Karpas-422 (cell line): ENCODE results near the gene SLC22A23. TPM values are rescaled to one million over a fixed set of nuclear protein-coding genes. Genes with fewer than 3 reads are reported as not detected.

Source experiments
- DNase-seq: peaks from one replicate; pipeline ENCODE4 v3.0.0-alpha.2; 2015
- H2AFZ ChIP-seq: fragments of 200-600 bp; sonication (generic); 2 replicates; pipeline ENCODE4 v1.6.1; 2014; ENCODE audit warnings: antibody characterized with exemption, low read length, mixed read lengths
- H3K27ac ChIP-seq: fragments of 200-600 bp; sonication (generic); 2 replicates; pipeline ENCODE4 v1.5.1; 2014; ENCODE audit warnings: mild to moderate bottlenecking, low read length, moderate library complexity
- H3K27me3 ChIP-seq: fragments of 200-600 bp; sonication (generic); 2 replicates; pipeline ENCODE4 v1.6.1; 2014; ENCODE audit warnings: low read length, mixed read lengths
- H3K36me3 ChIP-seq: fragments of 200-600 bp; sonication (generic); 2 replicates; pipeline ENCODE4 v1.6.1; 2014; ENCODE audit warnings: low read length, mixed read lengths; ENCODE audit not compliant: insufficient read depth
- H3K4me1 ChIP-seq: fragments of 200-600 bp; sonication (generic); 2 replicates; pipeline ENCODE4 v1.6.1; 2014; ENCODE audit warnings: mild to moderate bottlenecking, low read length, mixed read lengths
- H3K4me2 ChIP-seq: fragments of 200-600 bp; sonication (generic); 2 replicates; pipeline ENCODE4 v1.6.1; 2014; ENCODE audit warnings: low read length, low read depth, mild to moderate bottlenecking; ENCODE audit not compliant: poor library complexity, severe bottlenecking
- H3K4me3 ChIP-seq: fragments of 200-600 bp; sonication (generic); 2 replicates; pipeline ENCODE4 v1.5.1; 2014; ENCODE audit warnings: mild to moderate bottlenecking, antibody characterized with exemption, low read length, mixed read lengths
- H3K79me2 ChIP-seq: fragments of 200-600 bp; sonication (generic); 2 replicates; pipeline ENCODE4 v1.6.1; 2014; ENCODE audit warnings: mild to moderate bottlenecking, low read length, mixed read lengths
- H3K9ac ChIP-seq: fragments of 200-600 bp; sonication (generic); 2 replicates; pipeline ENCODE4 v1.6.0; 2014; ENCODE audit warnings: low read length
- H3K9me2 ChIP-seq: fragments of 200-600 bp; sonication (generic), shearing (Covaris generic); replicated peaks from 2 replicates; pipeline ENCODE4 v1.6.0; 2014; ENCODE audit warnings: mild to moderate bottlenecking, low read length, moderate library complexity; ENCODE audit not compliant: insufficient read depth
- H3K9me3 ChIP-seq: fragments of 300-700, 200-600 bp; sonication (generic); 2 replicates; pipeline ENCODE4 v1.6.1; 2014; ENCODE audit warnings: low read length, mixed read lengths
- H4K20me1 ChIP-seq: fragments of 200-600 bp; sonication (generic); 2 replicates; pipeline ENCODE4 v1.6.1; 2014; ENCODE audit warnings: mild to moderate bottlenecking, antibody characterized with exemption, low read length, low read depth; ENCODE audit not compliant: insufficient read depth
- total RNA-seq: library from RNA; depleted of rRNA; stranded (reverse); fragments of >200 nt; shearing (Covaris generic); gene quantifications from 2 replicates; pipeline ENCODE4 v1.2.3, GENCODE V29; 2014; ENCODE audit warnings: low replicate concordance

SLC22A23 gene
- total RNA-seq, 1 experiment from 2014 or later, result not detected

- Histone ChIP-seq H3K36me3 (no peaks in the 10 kb centered on the region), H3K27ac (no peak overlapping the region), H3K79me2 (no peaks in the 10 kb centered on the region), H3K4me2 (no peak overlapping the region), H3K9me3 (no peaks in the 10 kb centered on the region), H3K4me3 (no peak overlapping the region), H3K9me2 (no peaks in the 10 kb centered on the region), H3K9ac (no peak overlapping the region), H3K27me3 (no peaks in the 10 kb centered on the region), H3K4me1 (no peaks in the 10 kb centered on the region), H4K20me1 (no peaks in the 10 kb centered on the region), H2AFZ (no peak overlapping the region)
- no peak for DNase-seq
Observed at GRCh38 chr6:3292431-3293197, 164.2 kb downstream of the SLC22A23 start.

DNA sequence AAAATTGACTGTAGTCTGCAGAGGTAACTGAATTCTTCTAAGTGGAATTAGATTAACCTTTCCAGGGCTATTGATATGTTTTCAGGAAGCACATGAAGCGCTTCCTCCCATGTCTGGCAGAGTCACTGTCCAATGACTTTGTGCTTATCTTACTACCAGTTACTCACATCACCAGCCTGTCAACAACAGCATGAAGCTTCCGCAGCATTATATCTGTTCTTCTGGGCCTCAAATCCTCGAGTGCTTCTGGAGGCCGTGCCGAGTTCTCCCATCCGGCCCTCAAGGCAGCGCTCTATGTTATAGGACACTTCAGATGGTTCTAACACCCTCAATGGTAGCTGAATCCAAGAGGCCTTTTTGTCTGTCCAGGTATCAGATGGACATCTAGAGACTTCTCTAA lies 164.9 kb downstream of the SLC22A23 start:
- Histone ChIP-seq H3K79me2 (no peaks in the 10 kb centered on the region), H3K4me2 (no peak overlapping the region), H3K36me3 (no peaks in the 10 kb centered on the region), H3K9me2 (no peaks in the 10 kb centered on the region), H3K4me3 (no peak overlapping the region), H2AFZ (no peak overlapping the region), H3K9ac (no peak overlapping the region), H3K27me3 (no peaks in the 10 kb centered on the region), H3K4me1 (no peaks in the 10 kb centered on the region), H3K9me3 (no peaks in the 10 kb centered on the region), H3K27ac (no peak overlapping the region), H4K20me1 (no peaks in the 10 kb centered on the region)
- DNase-seq, result no peak

GRCh38 chr6:3291346-3291745 lies 165.5 kb downstream of the SLC22A23 start:
- no peaks in the 10 kb centered on the region for H3K36me3 ChIP-seq
- no peaks in the 10 kb centered on the region for H4K20me1 ChIP-seq
- H3K9me2 ChIP-seq, result no peaks in the 10 kb centered on the region
- no peaks in the 10 kb centered on the region for H3K79me2 ChIP-seq
- DNase-seq, result no peak
- H3K9me3 ChIP-seq, result no peaks in the 10 kb centered on the region
- H3K27me3 ChIP-seq, result no peaks in the 10 kb centered on the region
- no peak overlapping the region for H3K27ac ChIP-seq
- H3K4me1 ChIP-seq, result no peaks in the 10 kb centered on the region
- H3K4me3 ChIP-seq, result no peak overlapping the region
- H3K9ac ChIP-seq, result no peak overlapping the region
- H3K4me2 ChIP-seq, result no peak overlapping the region
- no peak overlapping the region for H2AFZ ChIP-seq

DNA sequence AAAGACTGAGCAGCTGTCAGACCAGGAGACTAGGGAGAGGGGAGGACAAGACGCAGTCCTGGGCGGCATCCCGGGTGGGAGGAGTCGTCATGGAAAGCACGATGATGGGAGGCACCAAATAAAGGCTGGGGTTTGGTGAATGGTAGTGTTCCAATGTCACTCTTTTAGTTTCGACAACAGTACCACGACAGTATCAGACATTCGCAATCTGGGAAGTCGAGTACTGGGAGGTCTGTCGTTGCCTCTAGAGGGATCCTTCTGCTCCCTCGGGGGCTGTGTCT lies 166.0 kb downstream of the SLC22A23 start:
- Histone ChIP-seq H3K79me2 (no peaks in the 10 kb centered on the region), H3K4me1 (no peaks in the 10 kb centered on the region), H3K36me3 (no peaks in the 10 kb centered on the region), H3K4me3 (no peak overlapping the region), H3K4me2 (no peak overlapping the region), H4K20me1 (no peaks in the 10 kb centered on the region), H3K9me2 (no peaks in the 10 kb centered on the region), H3K9ac (no peak overlapping the region), H3K27ac (no peak overlapping the region), H3K27me3 (no peaks in the 10 kb centered on the region), H3K9me3 (no peaks in the 10 kb centered on the region), H2AFZ (no peak overlapping the region)
- DNase-seq, result no peak

DNA sequence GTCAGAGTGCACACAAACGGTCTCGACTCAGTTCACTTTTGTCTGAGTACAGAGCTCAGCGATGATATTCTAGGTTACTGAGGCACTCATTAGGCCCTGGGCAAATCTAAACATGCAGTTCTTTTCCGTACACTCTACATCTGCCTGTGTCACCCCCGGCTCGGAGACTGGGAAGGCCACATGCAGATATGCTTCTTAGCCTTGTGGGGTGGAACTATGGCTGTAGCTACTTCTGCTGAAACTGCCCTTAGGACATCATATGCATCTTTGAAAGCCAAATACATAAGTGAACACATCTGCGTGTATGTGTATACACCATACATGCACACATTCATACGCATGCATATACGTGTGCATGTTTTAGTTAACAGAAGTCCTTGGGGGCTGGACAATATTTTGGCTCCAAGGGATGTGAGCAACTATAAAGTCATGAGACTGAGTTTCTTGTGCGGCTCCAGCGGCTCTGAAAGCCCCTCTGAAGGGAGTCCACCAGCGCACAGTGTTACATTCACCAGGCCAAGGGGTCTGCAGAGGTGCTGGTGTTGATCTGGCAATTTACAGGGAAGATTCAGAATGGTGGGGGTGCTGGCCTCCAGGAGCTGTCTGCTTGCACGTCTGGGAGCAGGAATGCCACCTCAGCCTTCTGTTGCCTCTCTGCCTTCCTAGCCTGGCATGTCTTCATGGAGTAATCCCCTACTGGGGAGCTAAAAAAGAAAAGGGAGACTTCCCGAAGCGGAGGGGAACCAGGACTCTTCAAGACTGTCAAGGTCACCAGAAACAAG lies 166.5 kb downstream of the SLC22A23 start:
- no peaks in the 10 kb centered on the region for H3K4me1 ChIP-seq

DNA sequence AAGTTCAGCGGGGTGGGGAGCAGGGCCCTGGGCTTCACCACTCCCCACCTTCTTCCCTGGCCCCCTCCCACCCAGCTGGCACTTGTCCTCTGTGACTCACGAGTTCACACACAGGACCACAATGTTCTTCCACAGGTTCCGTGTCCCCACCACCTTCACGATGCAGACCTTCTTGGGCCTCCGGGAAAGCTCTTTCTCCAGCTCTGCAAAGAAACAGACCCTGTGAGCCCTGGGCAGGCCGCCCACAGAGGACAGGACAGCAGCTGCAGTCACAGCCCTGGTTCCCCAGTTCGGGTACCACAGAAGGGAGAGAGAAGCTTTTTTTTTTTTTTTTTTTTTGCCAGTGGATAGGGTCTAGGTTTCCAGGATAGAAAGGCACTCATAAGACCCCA lies 167.2 kb downstream of the SLC22A23 start:
- H4K20me1 ChIP-seq, result no peaks in the 10 kb centered on the region
- no peak for DNase-seq

More for the DNA sequence above, 166.5 kb downstream of the SLC22A23 start:
- Histone ChIP-seq H3K9ac (no peak overlapping the region), H4K20me1 (no peaks in the 10 kb centered on the region), H3K36me3 (no peaks in the 10 kb centered on the region), H3K27me3 (no peaks in the 10 kb centered on the region), H3K9me2 (no peaks in the 10 kb centered on the region), H3K4me3 (no peak overlapping the region), H2AFZ (no peak overlapping the region), H3K27ac (no peak overlapping the region), H3K79me2 (no peaks in the 10 kb centered on the region), H3K9me3 (no peaks in the 10 kb centered on the region), H3K4me2 (no peak overlapping the region)
- DNase-seq, result no peak

GRCh38 chr6:3288711-3289663 lies 167.9 kb downstream of the SLC22A23 start:
- H4K20me1 ChIP-seq, result no peaks in the 10 kb centered on the region
- no peaks in the 10 kb centered on the region for H3K27me3 ChIP-seq
- no peak overlapping the region for H3K4me2 ChIP-seq
- H2AFZ ChIP-seq, result no peak overlapping the region
- H3K9me2 ChIP-seq, result no peaks in the 10 kb centered on the region
- H3K79me2 ChIP-seq, result no peaks in the 10 kb centered on the region
- H3K36me3 ChIP-seq, result no peaks in the 10 kb centered on the region
- H3K9ac ChIP-seq, result no peak overlapping the region
- no peak for DNase-seq
- no peak overlapping the region for H3K4me3 ChIP-seq
- H3K27ac ChIP-seq, result no peak overlapping the region
- no peaks in the 10 kb centered on the region for H3K9me3 ChIP-seq
- no peaks in the 10 kb centered on the region for H3K4me1 ChIP-seq

More for the DNA sequence above, 167.2 kb downstream of the SLC22A23 start:
- no peak overlapping the region for H3K4me3 ChIP-seq
- H3K4me1 ChIP-seq, result no peaks in the 10 kb centered on the region
- H3K9ac ChIP-seq, result no peak overlapping the region
- no peak overlapping the region for H3K4me2 ChIP-seq
- H3K9me2 ChIP-seq, result no peaks in the 10 kb centered on the region
- no peaks in the 10 kb centered on the region for H3K27me3 ChIP-seq
- no peak overlapping the region for H2AFZ ChIP-seq
- no peaks in the 10 kb centered on the region for H3K36me3 ChIP-seq
- no peaks in the 10 kb centered on the region for H3K9me3 ChIP-seq
- H3K27ac ChIP-seq, result no peak overlapping the region
- no peaks in the 10 kb centered on the region for H3K79me2 ChIP-seq
